NK-92 treated with Interleukin-12 subunit alpha and Interleukin-12 subunit beta, amount 100 ng/mL, for 24 hours (cell line): ENCODE results near the gene ZNF518A.
"Not testable (repeated sequence)": the region's sequence is repeated elsewhere in the genome, so short reads cannot be mapped to it uniquely, and the experiment has no call there.

Source experiments
- DNase-seq: peaks from one replicate; lab custom pipeline; 2025; lab: John Stamatoyannopoulos, UW

The ZNF518A gene

DNA sequence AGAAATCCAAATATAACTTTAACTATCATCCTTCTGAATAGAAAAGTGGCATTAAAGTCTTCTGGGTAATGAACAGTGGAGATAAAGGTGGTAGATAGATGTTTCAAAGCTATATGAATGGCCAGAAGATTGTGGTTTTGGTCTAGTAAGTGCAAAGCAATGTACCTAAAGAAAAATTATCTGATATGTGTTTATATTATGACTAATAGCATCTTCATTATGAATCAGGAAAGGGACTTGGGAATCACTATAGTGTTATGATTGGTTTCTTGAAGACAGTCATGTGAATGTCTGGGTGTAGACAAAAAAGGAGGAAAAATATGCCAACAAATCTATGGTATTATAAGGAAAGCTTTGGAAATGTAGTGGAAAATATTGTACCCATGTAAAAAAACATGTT is 3.0 kb downstream of the ZNF518A start:
- no peak for DNase-seq

- no peak for DNase-seq
Measured at GRCh38 chr10:96136810-96137209, 6.7 kb downstream of the ZNF518A start.

GRCh38 chr10:96137567-96137966 is 7.5 kb downstream of the ZNF518A start:
- no peak for DNase-seq

- no peak for DNase-seq
Measured at GRCh38 chr10:96138102-96138501, 8.0 kb downstream of the ZNF518A start.

DNA sequence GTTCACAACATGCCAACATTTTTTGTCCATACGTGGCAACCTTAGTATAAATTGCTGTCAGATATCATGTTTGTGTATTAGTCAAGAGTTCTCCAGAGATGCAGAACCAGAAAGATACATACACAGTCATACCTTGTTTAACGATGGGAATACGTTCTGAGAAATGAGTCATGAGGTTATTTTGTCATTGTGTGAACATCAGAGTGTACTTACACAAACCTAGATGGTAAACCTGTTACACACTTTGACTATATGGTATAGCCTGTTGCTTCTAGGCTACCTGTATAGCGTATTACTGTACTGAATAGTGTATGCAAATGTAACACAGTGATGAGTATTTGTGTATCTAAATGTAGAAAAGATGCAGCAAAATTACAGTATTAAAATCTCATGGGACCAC is 22.3 kb downstream of the ZNF518A start:
- no peak for DNase-seq

GRCh38 chr10:96153070-96153469 is 23.0 kb downstream of the ZNF518A start:
- no peak for DNase-seq

DNA sequence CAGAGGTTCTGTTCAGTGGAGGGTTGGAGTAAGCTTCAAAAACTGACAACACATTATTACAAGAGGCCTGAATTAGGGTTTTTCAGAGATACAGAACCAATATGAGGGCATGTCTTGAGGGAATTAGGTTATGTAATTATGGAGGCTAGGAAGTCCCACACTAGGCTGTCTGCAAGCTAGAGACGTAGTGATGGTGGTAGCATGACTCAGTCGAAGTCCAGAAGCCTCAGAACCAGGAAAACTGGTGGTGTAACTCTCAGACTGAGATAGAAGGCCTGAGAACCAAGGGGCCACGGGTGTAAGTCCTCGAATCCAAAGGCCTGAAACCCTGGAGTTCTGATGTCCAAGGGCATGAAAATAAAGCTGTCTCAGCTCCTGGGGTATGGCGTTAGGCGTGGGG is 35.6 kb downstream of the ZNF518A start:
- DNase-seq = no peak

- no peak for DNase-seq
Measured at GRCh38 chr10:96168546-96168945, 38.4 kb downstream of the ZNF518A start.

DNA sequence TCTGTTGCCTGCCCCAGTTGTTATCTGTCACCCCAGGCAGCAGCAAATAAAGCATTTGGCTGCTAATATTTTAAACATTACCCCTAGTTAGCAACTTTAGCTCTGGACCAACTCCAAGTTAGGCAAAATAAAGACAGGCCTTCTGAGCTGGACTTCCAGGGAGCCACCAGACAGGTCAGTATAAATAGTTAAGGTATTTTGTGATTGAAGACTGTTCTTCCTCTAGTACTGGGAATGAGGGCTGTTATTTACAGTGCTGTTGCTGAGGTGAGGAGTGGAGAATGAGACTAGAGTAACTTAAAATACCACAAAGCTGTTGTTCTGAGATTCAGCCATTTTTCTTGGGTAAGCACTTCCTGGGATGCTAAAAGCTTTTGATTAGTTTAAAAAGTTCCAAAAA is 40.1 kb downstream of the ZNF518A start:
- no peak for DNase-seq

DNA sequence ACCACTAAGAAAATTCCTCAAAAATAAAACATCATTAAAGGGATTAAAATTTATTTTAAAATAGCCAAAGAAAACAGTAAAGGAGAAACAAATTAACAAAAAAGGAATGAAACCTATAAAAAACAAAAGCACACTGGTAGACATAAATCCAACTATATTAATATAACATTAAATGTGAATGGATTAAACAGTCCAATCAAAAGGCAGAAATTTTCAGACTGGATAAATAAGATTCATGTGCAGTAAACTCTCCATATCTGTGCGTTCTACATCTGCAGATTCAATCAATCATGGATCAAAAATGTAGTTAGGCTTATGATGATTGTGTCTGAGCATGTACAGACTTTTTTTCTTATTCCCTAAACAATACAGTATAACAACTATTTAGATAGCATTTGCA is 42.6 kb downstream of the ZNF518A start:
- DNase-seq = no peak

- no peak for DNase-seq
Measured at GRCh38 chr10:96176985-96177384, 46.9 kb downstream of the ZNF518A start.

- no peak for DNase-seq
Measured at GRCh38 chr10:96188421-96188820, 58.3 kb downstream of the ZNF518A start.

DNA sequence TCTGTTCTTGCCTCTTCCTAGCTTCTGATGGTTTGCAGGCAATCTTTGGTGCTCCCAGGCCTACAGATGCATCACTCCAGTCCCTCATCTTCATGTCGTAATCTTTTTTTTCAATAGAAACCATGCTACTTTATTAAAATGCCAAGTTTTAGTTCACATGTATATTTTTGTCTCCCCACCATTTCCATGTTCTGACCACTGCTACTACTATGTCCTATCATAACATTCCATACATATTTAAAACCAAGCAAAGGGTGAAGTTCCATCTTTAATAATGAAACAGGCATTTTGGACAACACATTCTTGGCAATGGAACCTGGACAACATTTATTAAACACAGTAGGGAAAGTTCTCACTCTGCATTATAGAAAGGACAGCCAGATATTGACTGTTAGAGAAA is 58.8 kb downstream of the ZNF518A start:
- no peak for DNase-seq

DNA sequence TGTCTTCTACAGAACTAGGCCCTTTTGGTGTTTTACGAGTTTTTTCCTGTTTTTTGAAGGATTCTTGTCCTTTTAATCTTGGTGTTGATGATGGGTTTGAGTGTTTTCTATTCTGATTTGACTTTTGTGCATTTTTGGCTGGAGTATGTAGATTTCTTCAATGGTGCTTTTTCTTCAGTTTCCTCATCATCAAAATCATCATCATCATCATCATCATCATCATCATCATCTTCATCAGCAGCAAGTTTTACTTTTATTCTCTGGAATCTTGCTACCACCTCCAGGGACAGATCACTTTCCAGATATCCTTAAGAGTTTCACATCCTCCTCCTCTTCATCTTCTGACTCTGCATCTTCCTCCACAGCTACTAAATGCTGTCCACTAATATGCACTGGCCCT is 59.4 kb downstream of the ZNF518A start:
- not testable (repeated sequence) for DNase-seq

DNA sequence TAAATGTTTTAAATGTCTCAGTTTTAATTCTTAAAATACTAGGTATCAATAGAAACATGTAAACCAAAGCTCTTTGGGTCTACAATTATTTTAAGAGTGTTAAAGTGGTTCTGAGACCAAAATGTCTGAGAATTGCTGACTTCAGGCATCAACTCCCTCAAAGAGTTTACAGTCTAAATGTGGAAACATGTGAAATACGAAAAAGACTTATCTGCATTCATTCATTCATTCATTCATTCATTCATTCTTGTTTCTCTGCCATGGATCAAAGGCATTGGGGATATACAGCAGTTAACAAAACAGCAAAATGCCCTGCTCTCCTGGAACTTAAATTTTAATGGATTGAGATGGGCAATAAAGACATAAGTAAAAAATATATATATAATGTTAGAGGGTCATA is 71.4 kb downstream of the ZNF518A start:
- DNase-seq = no peak

DNA sequence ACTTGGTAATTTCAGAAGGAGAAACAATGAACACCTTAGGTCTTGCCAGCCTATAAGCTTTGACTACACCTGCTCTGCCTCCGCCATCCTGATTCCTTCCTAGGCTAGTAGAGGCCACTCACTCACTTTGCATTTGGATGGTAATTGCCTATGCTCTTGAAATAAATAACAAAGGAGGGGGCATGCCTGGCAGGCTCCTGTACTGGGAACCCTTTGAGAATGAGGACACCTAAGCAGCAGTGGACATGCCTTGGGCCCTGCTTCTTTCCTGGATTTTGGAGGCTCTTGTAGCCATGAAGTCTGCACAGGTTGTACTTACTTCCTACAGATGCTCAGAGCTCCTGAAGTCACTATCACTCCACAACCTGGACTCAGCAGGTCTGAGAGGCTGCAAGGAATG is 75.5 kb downstream of the ZNF518A start:
- DNase-seq = no peak

DNA sequence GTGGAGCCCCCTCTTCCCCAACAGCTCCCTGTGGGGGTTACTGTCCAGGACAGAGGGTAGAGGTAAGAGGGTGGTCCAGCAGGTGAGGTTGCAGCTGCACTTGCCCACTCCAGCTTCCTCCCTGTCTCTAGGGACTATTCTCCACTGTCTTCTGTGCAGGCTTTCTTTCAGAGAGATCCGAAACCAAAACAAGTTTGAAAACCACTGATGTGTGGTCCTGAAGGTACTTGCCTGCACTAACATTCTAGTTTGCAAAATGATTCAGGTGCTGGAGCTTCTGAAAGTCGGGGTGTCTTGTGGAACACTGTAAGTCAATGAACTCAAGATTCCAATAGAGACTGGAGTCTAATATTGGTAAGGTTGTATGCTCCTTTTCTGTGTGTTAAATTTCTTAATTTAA is 78.2 kb downstream of the ZNF518A start:
- DNase-seq = no peak

- DNase-seq = no peak
Measured at GRCh38 chr10:96208946-96209345, 78.8 kb downstream of the ZNF518A start.

DNA sequence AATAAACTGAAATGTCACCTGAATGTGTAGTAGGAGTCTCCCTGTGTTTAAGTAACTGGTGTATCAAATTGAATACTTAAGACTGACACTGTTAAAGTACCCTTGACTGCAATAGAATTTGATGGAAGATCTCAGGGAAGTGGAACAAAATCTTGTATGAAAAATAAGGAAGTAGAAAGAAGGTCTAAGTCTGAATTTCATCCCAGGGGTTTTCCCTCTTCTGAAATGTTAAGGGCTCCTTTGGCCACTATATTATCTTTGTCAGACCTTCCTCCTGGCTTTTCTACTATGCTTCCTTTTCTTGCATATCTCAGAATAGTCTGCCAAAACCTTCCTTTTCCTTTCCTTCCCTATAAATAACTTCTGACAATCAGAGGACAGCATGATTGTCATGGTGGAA is 81.7 kb downstream of the ZNF518A start:
- no peak for DNase-seq

GRCh38 chr10:96212911-96213310 is 82.8 kb downstream of the ZNF518A start:
- DNase-seq = no peak
